A549 (cell line): Measurements from ENCODE around the gene WDFY1.

ENCODE experiments used
- CBX2 ChIP-seq: fragments of 200-600 bp; sonication (generic); IDR thresholded peaks from 2 replicates; pipeline ENCODE4 v1.6.1; 2016; ENCODE audit warnings: low read depth, mild to moderate bottlenecking, borderline replicate concordance
- CBX8 ChIP-seq: fragments of 200-600 bp; sonication (generic); IDR thresholded peaks from 2 replicates; pipeline ENCODE4 v1.6.1; 2016
- JUN ChIP-seq, 2 experiments: fragments of >200 bp; sonication (Bioruptor Twin); formaldehyde crosslinking; IDR thresholded peaks; 2 replicates in 1 of 2; 3 replicates in 1 of 2; pipeline ENCODE4 v1.6.1; 2016 to 2017
- JUNB ChIP-seq: fragments of >200 bp; sonication (Bioruptor Twin); formaldehyde crosslinking; IDR thresholded peaks from 2 replicates; pipeline ENCODE4 v1.6.1; 2016
- MAX ChIP-seq: IDR thresholded peaks from 2 replicates; pipeline ENCODE4 v1.6.1; 2012
- PHF8 ChIP-seq: fragments of 200-600 bp; sonication (generic); IDR thresholded peaks from 2 replicates; pipeline ENCODE4 v1.6.1; 2016; ENCODE audit warnings: low read depth, mild to moderate bottlenecking, antibody characterized with exemption, moderate library complexity, borderline replicate concordance
- RCOR1 ChIP-seq: fragments of 150-350 bp; IDR thresholded peaks from 2 replicates; pipeline ENCODE4 v1.6.1; 2014; ENCODE audit warnings: antibody characterized with exemption, low read length, low read depth
- TP53 ChIP-seq: fragments of 250-450 bp; sonication (Bioruptor Pico); IDR thresholded peaks from 2 replicates; pipeline ENCODE4 v1.5.0; 2021; ENCODE audit warnings: mild to moderate bottlenecking, moderate library complexity
- USF2 ChIP-seq: fragments of 450-650 bp; IDR thresholded peaks from 2 replicates; pipeline ENCODE4 v1.6.1; 2014; ENCODE audit warnings: antibody characterized with exemption
- TF ChIP-seq, protein P1 (sequence below): fragments of >200 bp; sonication (Bioruptor Twin); formaldehyde crosslinking; IDR thresholded peaks from 3 replicates; pipeline ENCODE4 v1.5.1; 2016
- TF ChIP-seq, protein P2 (sequence below): fragments of 250-450 bp; sonication (Bioruptor Pico); IDR thresholded peaks from 2 replicates; pipeline ENCODE4 v1.5.0; 2021; ENCODE audit warnings: mild to moderate bottlenecking, moderate library complexity, borderline replicate concordance

GRCh38 chr2:223884399-223884798 is 60.7 kb downstream of the WDFY1 start:
- TF ChIP-seq, protein P1, sequence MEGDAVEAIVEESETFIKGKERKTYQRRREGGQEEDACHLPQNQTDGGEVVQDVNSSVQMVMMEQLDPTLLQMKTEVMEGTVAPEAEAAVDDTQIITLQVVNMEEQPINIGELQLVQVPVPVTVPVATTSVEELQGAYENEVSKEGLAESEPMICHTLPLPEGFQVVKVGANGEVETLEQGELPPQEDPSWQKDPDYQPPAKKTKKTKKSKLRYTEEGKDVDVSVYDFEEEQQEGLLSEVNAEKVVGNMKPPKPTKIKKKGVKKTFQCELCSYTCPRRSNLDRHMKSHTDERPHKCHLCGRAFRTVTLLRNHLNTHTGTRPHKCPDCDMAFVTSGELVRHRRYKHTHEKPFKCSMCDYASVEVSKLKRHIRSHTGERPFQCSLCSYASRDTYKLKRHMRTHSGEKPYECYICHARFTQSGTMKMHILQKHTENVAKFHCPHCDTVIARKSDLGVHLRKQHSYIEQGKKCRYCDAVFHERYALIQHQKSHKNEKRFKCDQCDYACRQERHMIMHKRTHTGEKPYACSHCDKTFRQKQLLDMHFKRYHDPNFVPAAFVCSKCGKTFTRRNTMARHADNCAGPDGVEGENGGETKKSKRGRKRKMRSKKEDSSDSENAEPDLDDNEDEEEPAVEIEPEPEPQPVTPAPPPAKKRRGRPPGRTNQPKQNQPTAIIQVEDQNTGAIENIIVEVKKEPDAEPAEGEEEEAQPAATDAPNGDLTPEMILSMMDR = no peak
- TF ChIP-seq CBX2 (no peak), TP53 (CRISPR knock-in tag) (no peak), PHF8 (no peak), CBX8 (no peak), JUNB (no peak), MAX (no peak), JUN (IDR thresholded peaks at IDR 0.05) (no peak), RCOR1 (no peak), USF2 (no peak)
- TF ChIP-seq, protein P2, sequence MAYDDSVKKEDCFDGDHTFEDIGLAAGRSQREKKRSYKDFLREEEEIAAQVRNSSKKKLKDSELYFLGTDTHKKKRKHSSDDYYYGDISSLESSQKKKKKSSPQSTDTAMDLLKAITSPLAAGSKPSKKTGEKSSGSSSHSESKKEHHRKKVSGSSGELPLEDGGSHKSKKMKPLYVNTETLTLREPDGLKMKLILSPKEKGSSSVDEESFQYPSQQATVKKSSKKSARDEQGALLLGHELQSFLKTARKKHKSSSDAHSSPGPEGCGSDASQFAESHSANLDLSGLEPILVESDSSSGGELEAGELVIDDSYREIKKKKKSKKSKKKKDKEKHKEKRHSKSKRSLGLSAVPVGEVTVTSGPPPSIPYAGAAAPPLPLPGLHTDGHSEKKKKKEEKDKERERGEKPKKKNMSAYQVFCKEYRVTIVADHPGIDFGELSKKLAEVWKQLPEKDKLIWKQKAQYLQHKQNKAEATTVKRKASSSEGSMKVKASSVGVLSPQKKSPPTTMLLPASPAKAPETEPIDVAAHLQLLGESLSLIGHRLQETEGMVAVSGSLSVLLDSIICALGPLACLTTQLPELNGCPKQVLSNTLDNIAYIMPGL (CRISPR knock-in tag) = no peak
